B cell (primary cell): Measurements from ENCODE around the gene BTBD10. TPM values are rescaled to one million over a fixed set of nuclear protein-coding genes. Genes with fewer than 3 reads are reported as not detected.

Experiments used
- ATAC-seq: fragments of 200-7000 bp; cut with Tn5 transposase; one replicate; pipeline ENCODE4 v1.10.0; 2021; ENCODE audit warnings: low read depth, mild to moderate bottlenecking, moderate number of reproducible peaks, moderate library complexity
- CTCF ChIA-PET: fragments of 350-600 bp; sonication (Branson Sonifier 250); formaldehyde crosslinking; loops from one replicate; lab custom pipeline; 2021; ENCODE audit warnings: antibody characterized with exemption, inconsistent platforms; lab: Charles Lee
- POLR2A ChIA-PET: fragments of 350-600 bp; sonication (Branson Sonifier 250); formaldehyde crosslinking; loops from one replicate; lab custom pipeline; 2021; ENCODE audit warnings: antibody characterized with exemption; lab: Charles Lee
- DNase-seq: peaks from one replicate; pipeline ENCODE4 v3.0.0; 2013
- H2AFZ ChIP-seq: 2 replicates; pipeline ENCODE4 v1.6.1; 2012; ENCODE audit warnings: mild to moderate bottlenecking, low read depth, low read length; ENCODE audit not compliant: insufficient read depth, poor library complexity, severe bottlenecking
- H3K27ac ChIP-seq, 2 donors: 1 replicate in 1 of 2; 2 replicates in 1 of 2; pipeline ENCODE4 v1.5.1; 2012 to 2013; ENCODE audit warnings: low read length in 2 of 2, mild to moderate bottlenecking in 2 of 2, moderate library complexity in 1 of 2
- H3K27me3 ChIP-seq, 4 experiments: fragments of 200-600 bp in 1 of 4; sonication (generic) in 1 of 4; replicated peaks in 1 of 4; 1 replicate in 2 of 4; 2 replicates in 2 of 4; pipeline versions ENCODE4 v1.6.1 to v1.7.0; 2013 to 2016; ENCODE audit warnings: low read length in 3 of 4, mild to moderate bottlenecking in 2 of 4, mixed read lengths in 1 of 4, moderate library complexity in 1 of 4; ENCODE audit not compliant: insufficient read depth in 4 of 4, control insufficient read depth in 3 of 4; ENCODE audit errors: control extremely low read depth in 1 of 4
- H3K36me3 ChIP-seq, 2 experiments: replicated peaks in 1 of 2; 1 replicate in 1 of 2; 2 replicates in 1 of 2; pipeline versions ENCODE4 v1.6.1 to v1.7.1; 2013; ENCODE audit warnings: low read length in 1 of 2; ENCODE audit not compliant: insufficient read depth in 2 of 2, control insufficient read depth in 1 of 2; ENCODE audit errors: control extremely low read depth in 1 of 2, extremely low read depth in 1 of 2
- H3K4me1 ChIP-seq, 2 donors: fragments of 200-600 bp in 1 of 2; sonication (generic) in 1 of 2; 1 replicate in 1 of 2; 2 replicates in 1 of 2; pipeline versions ENCODE4 v1.5.1 to v1.6.1; 2013 to 2017; ENCODE audit warnings: low read length in 2 of 2; ENCODE audit not compliant: control insufficient read depth in 2 of 2, insufficient read depth in 2 of 2
- H3K4me2 ChIP-seq: replicated peaks from 2 replicates; pipeline ENCODE3; 2012; ENCODE audit warnings: mild to moderate bottlenecking, low read depth, low read length; ENCODE audit not compliant: poor library complexity, severe bottlenecking
- H3K4me3 ChIP-seq, 5 experiments: fragments of 200-600 bp in 1 of 5; sonication (generic) in 1 of 5; 1 replicate in 3 of 5; 2 replicates in 2 of 5; pipeline versions ENCODE4 v1.5.1 to v1.7.0; 2011 to 2016; ENCODE audit warnings: low read length in 4 of 5, mild to moderate bottlenecking in 4 of 5, low read depth in 2 of 5, control low read depth in 1 of 5, moderate library complexity in 1 of 5; ENCODE audit not compliant: insufficient read depth in 1 of 5; ENCODE audit errors: control extremely low read depth in 1 of 5, extremely low read depth in 1 of 5
- H3K79me2 ChIP-seq: fragments of 200-600 bp; sonication (generic); one replicate; pipeline ENCODE4 v1.6.0; 2016; ENCODE audit warnings: low read length; ENCODE audit not compliant: control insufficient read depth, insufficient read depth
- H3K9ac ChIP-seq: fragments of 200-600 bp; sonication (generic); 2 replicates; pipeline ENCODE4 v1.6.1; 2017; ENCODE audit warnings: mild to moderate bottlenecking, low read length, moderate library complexity
- H3K9me3 ChIP-seq, 3 donors: one replicate each; pipeline versions ENCODE4 v1.6.1 to v1.7.1; 2013; ENCODE audit warnings: low read length in 2 of 3; ENCODE audit not compliant: control insufficient read depth in 2 of 3, insufficient read depth in 1 of 3; ENCODE audit errors: control extremely low read depth in 1 of 3
- H4K20me1 ChIP-seq: 2 replicates; pipeline ENCODE4 v1.6.0; 2012; ENCODE audit warnings: mild to moderate bottlenecking, low read length; ENCODE audit not compliant: insufficient read depth, control insufficient read depth, poor library complexity, severe bottlenecking
- H3K27ac Mint-ChIP-seq: one replicate; pipeline ENCODE4 v1.8.0; 2021; ENCODE audit warnings: mixed read lengths
- H3K27me3 Mint-ChIP-seq: one replicate; pipeline ENCODE4 v1.8.0; 2021; ENCODE audit warnings: mixed read lengths
- H3K4me1 Mint-ChIP-seq: one replicate; pipeline ENCODE4 v1.8.0; 2021; ENCODE audit warnings: mixed read lengths
- H3K4me3 Mint-ChIP-seq: one replicate; pipeline ENCODE4 v1.8.0; 2021; ENCODE audit warnings: mixed read lengths
- H3K9me3 Mint-ChIP-seq: one replicate; pipeline ENCODE4 v1.8.0; 2022; ENCODE audit warnings: mixed read lengths; ENCODE audit not compliant: insufficient read depth
- EZH2 ChIP-seq: IDR thresholded peaks from 2 replicates; pipeline ENCODE4 v1.6.1; 2012; ENCODE audit warnings: borderline replicate concordance, low read depth, mild to moderate bottlenecking, moderate library complexity, low read length; ENCODE audit not compliant: insufficient read depth, poor library complexity, severe bottlenecking
- WGBS: methylation state at CpG from one replicate; pipeline ENCODE4 v1.1.5; 2013; ENCODE audit warnings: missing lambda C conversion rate; ENCODE audit not compliant: insufficient coverage; 5-methylcytosine and 5-hydroxymethylcytosine counted together
- intact Hi-C: fragments of 100-400 bp; cut with micrococcal nuclease; formaldehyde crosslinking; loops from one replicate; pipeline ENCODE4 v1.10.0; 2022
- polyA plus RNA-seq: library from polyadenylated mRNA; depleted of rRNA; stranded (reverse); fragments of >200 nt; gene quantifications from 2 replicates; pipeline ENCODE4 v1.2.3, GENCODE V29; 2012
- total RNA-seq, 2 donors: library from RNA; stranded (reverse); fragments of 120-200 nt in 1 of 2; gene quantifications; 1 replicate in 1 of 2; 2 replicates in 1 of 2; pipeline versions ENCODE4 v1.2.3 to v1.2.4, GENCODE V29; 2013 to 2022
- TF ChIP-seq, protein P1 (sequence below): fragments of 200-600 bp; IDR thresholded peaks from one replicate; pipeline ENCODE4 v1.8.0; 2022; ENCODE audit warnings: antibody characterized with exemption, mild to moderate bottlenecking

Gene BTBD10
- total and polyA plus RNA-seq, 2 donors (not counting 1 experiment from before 2014, with no cell fraction given) = 8.2 to 19.6 TPM

DNA sequence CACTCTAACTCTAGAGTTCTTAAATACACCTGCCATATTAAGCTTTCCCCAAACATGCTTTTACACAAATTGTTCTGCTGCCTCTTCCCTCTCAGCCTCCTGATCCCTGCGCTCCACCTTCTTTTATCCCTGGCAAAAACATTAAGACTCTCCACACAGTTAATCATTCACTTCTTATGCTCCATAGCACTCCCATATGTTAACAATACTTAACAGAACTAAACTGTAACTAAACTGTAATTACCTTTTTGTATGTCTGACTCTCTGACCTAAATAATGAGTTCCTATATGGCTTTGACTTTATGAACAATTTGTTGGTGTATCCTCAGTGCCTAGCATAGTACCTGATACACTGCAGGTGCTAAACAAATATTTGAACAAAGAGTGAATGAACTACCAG, 71.8 kb downstream of the BTBD10 start:
- peaks cover 15 to 22% of the 10 kb centered on the region in 2 experiments for H3K36me3 ChIP-seq
- no peak overlapping the region for H3K4me3 ChIP-seq
- ChIA-PET CTCF (no interaction called here), POLR2A (no interaction called here)
- no peaks in the 10 kb centered on the region for H3K27me3 ChIP-seq
- TF ChIP-seq, protein P1, sequence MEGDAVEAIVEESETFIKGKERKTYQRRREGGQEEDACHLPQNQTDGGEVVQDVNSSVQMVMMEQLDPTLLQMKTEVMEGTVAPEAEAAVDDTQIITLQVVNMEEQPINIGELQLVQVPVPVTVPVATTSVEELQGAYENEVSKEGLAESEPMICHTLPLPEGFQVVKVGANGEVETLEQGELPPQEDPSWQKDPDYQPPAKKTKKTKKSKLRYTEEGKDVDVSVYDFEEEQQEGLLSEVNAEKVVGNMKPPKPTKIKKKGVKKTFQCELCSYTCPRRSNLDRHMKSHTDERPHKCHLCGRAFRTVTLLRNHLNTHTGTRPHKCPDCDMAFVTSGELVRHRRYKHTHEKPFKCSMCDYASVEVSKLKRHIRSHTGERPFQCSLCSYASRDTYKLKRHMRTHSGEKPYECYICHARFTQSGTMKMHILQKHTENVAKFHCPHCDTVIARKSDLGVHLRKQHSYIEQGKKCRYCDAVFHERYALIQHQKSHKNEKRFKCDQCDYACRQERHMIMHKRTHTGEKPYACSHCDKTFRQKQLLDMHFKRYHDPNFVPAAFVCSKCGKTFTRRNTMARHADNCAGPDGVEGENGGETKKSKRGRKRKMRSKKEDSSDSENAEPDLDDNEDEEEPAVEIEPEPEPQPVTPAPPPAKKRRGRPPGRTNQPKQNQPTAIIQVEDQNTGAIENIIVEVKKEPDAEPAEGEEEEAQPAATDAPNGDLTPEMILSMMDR = no peak
- no peak for TF ChIP-seq EZH2
- no peak overlapping the region for H3K4me2 ChIP-seq
- no peaks in the 10 kb centered on the region for H4K20me1 ChIP-seq
- Mint-ChIP-seq H3K4me1 (no peaks in the 10 kb centered on the region), H3K27ac (peak overlapping the region; percentile 4), H3K27me3 (no peaks in the 10 kb centered on the region), H3K9me3 (no peaks in the 10 kb centered on the region), H3K4me3 (no peak overlapping the region)
- H2AFZ ChIP-seq = no peak overlapping the region
- 100% methylated on average over 1 of the region's 1 CpG for WGBS
- intact Hi-C loops = no loop called here
- DNase-seq (no peak), ATAC-seq (no peak)
- no peak overlapping the region for H3K9ac ChIP-seq
- H3K4me1 ChIP-seq = no peaks in the 10 kb centered on the region
- no peak overlapping the region for H3K27ac ChIP-seq
- no peaks in the 10 kb centered on the region for H3K9me3 ChIP-seq
- H3K79me2 ChIP-seq = no peaks in the 10 kb centered on the region

DNA sequence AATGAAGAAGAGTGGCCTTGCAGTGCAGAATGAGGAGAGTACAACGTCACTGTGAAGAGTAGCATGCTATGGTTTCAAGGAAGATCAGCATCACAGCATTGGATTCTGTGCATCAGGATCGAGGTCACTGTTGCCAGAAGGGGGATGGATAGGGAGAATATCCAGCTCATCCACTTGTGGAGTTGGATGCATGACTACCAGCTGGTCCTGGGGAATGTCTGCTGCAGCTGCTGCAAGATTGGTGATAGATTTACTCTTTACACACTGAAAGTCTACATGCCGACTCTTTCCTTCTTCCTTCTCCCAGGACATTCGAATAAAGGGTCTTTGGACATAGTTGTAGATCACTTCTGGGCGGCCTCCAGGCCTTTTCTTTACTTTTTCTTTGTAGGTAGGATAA, 74.3 kb downstream of the BTBD10 start:
- no peak overlapping the region for H2AFZ ChIP-seq
- DNase-seq (no peak), ATAC-seq (no peak)
- H3K4me3 ChIP-seq = no peak overlapping the region
- H3K27ac ChIP-seq = no peak overlapping the region
- H3K27me3 Mint-ChIP-seq = no peaks in the 10 kb centered on the region
- no peak overlapping the region for H3K4me2 ChIP-seq
- H3K36me3 ChIP-seq = peaks cover 15 to 26% of the 10 kb centered on the region in 2 experiments
- WGBS = 100% methylated on average over 2 of the region's 5 CpGs
- no peak overlapping the region for H3K4me3 Mint-ChIP-seq
- no peaks in the 10 kb centered on the region for H3K4me1 ChIP-seq
- no peaks in the 10 kb centered on the region for H3K9me3 Mint-ChIP-seq
- TF ChIP-seq, protein P1 = no peak
- TF ChIP-seq EZH2 = no peak
- no peaks in the 10 kb centered on the region for H3K9me3 ChIP-seq
- ChIA-PET POLR2A (no interaction called here), CTCF (no interaction called here)
- H3K27ac Mint-ChIP-seq = no peak overlapping the region
- H4K20me1 ChIP-seq = no peaks in the 10 kb centered on the region
- no peak overlapping the region for H3K9ac ChIP-seq
- H3K4me1 Mint-ChIP-seq = no peaks in the 10 kb centered on the region
- intact Hi-C loops = no loop called here
- H3K79me2 ChIP-seq = no peaks in the 10 kb centered on the region
- H3K27me3 ChIP-seq = no peaks in the 10 kb centered on the region
